Measurements from ENCODE around the gene CD163L1. TPM values are rescaled to one million over a fixed set of nuclear protein-coding genes. Genes with fewer than 3 reads are reported as not detected.

The CD163L1 gene
- total and polyA plus RNA-seq, 9 of the 15 experiments (the other 6 are each of a cell fraction or from before 2014, with no cell fraction given), result 0.54 to 9.2 (median 2.0) TPM

DNA sequence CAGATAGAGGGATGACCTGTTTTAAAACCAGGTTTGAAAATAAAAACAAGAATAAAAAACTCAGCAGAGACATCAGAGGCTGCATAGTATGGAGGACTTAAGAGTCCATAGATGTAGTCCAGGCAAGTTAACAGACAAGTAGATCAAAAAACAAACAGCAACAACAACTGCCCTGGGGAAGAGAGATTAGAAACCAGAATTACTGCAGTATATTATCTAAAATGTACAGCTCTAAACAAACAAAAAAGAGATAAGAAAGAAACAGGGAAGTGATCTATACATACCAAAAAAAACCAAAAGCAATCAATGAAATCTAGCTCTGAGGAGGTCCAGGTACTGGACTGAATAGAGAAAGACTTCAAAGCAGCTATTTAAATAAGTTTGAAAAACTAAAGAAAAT lies 91.3 kb downstream of the CD163L1 start (continued):
- TF ChIP-seq, protein P1, sequence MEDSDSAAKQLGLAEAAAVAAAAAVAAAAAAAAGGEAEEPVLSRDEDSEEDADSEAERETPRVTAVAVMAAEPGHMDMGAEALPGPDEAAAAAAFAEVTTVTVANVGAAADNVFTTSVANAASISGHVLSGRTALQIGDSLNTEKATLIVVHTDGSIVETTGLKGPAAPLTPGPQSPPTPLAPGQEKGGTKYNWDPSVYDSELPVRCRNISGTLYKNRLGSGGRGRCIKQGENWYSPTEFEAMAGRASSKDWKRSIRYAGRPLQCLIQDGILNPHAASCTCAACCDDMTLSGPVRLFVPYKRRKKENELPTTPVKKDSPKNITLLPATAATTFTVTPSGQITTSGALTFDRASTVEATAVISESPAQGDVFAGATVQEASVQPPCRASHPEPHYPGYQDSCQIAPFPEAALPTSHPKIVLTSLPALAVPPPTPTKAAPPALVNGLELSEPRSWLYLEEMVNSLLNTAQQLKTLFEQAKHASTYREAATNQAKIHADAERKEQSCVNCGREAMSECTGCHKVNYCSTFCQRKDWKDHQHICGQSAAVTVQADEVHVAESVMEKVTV (CRISPR knock-in tag; IDR thresholded peaks at IDR 0.05), result no peak
- TF ChIP-seq STAG1 (CRISPR knock-in tag; IDR thresholded peaks at IDR 0.05; ENCODE audit: borderline replicate concordance) (no peak), TBL1XR1 (IDR thresholded peaks at IDR 0.05; ENCODE audit: low read length in 2 of 2) (no peak), TBP (optimal IDR thresholded peaks at IDR 0.05; ENCODE audit: low read depth, low read length) (no peak), GTF2F1 (IDR thresholded peaks at IDR 0.05; ENCODE audit: low read depth, low read length) (no peak), ILK (tag; IDR thresholded peaks at IDR 0.05; ENCODE audit: borderline replicate concordance, low read depth) (no peak), PTRF (tag; IDR thresholded peaks at IDR 0.05) (no peak), NFXL1 (CRISPR knock-in tag; IDR thresholded peaks at IDR 0.05) (no peak), HDAC1 (IDR thresholded peaks at IDR 0.05) (no peak), NCOA6 (IDR thresholded peaks at IDR 0.05) (no peak), IFI16 (CRISPR knock-in tag; IDR thresholded peaks at IDR 0.05) (no peak), ZNF133 (CRISPR knock-in tag; IDR thresholded peaks at IDR 0.05) (no peak), ZNF311 (CRISPR knock-in tag; IDR thresholded peaks at IDR 0.05) (no peak), MEIS2 (IDR thresholded peaks at IDR 0.05; ENCODE audit: partially characterized antibody) (peak; percentile 46), KDM1A (IDR thresholded peaks at IDR 0.05) (peak; percentile 10 to 50; a peak in 2 of 4 replicates), FOXJ2 (tag; IDR thresholded peaks at IDR 0.05) (peak; percentile 63; the same call in 1 of the 2 replicates), SMARCA4 (IDR thresholded peaks at IDR 0.05) (peak; percentile 91)
- TF ChIP-seq, protein P2, sequence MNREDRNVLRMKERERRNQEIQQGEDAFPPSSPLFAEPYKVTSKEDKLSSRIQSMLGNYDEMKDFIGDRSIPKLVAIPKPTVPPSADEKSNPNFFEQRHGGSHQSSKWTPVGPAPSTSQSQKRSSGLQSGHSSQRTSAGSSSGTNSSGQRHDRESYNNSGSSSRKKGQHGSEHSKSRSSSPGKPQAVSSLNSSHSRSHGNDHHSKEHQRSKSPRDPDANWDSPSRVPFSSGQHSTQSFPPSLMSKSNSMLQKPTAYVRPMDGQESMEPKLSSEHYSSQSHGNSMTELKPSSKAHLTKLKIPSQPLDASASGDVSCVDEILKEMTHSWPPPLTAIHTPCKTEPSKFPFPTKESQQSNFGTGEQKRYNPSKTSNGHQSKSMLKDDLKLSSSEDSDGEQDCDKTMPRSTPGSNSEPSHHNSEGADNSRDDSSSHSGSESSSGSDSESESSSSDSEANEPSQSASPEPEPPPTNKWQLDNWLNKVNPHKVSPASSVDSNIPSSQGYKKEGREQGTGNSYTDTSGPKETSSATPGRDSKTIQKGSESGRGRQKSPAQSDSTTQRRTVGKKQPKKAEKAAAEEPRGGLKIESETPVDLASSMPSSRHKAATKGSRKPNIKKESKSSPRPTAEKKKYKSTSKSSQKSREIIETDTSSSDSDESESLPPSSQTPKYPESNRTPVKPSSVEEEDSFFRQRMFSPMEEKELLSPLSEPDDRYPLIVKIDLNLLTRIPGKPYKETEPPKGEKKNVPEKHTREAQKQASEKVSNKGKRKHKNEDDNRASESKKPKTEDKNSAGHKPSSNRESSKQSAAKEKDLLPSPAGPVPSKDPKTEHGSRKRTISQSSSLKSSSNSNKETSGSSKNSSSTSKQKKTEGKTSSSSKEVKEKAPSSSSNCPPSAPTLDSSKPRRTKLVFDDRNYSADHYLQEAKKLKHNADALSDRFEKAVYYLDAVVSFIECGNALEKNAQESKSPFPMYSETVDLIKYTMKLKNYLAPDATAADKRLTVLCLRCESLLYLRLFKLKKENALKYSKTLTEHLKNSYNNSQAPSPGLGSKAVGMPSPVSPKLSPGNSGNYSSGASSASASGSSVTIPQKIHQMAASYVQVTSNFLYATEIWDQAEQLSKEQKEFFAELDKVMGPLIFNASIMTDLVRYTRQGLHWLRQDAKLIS (CRISPR knock-in tag; IDR thresholded peaks at IDR 0.05), result no peak
- TF ChIP-seq, protein P3, sequence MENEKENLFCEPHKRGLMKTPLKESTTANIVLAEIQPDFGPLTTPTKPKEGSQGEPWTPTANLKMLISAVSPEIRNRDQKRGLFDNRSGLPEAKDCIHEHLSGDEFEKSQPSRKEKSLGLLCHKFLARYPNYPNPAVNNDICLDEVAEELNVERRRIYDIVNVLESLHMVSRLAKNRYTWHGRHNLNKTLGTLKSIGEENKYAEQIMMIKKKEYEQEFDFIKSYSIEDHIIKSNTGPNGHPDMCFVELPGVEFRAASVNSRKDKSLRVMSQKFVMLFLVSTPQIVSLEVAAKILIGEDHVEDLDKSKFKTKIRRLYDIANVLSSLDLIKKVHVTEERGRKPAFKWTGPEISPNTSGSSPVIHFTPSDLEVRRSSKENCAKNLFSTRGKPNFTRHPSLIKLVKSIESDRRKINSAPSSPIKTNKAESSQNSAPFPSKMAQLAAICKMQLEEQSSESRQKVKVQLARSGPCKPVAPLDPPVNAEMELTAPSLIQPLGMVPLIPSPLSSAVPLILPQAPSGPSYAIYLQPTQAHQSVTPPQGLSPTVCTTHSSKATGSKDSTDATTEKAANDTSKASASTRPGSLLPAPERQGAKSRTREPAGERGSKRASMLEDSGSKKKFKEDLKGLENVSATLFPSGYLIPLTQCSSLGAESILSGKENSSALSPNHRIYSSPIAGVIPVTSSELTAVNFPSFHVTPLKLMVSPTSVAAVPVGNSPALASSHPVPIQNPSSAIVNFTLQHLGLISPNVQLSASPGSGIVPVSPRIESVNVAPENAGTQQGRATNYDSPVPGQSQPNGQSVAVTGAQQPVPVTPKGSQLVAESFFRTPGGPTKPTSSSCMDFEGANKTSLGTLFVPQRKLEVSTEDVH (IDR thresholded peaks at IDR 0.05; ENCODE audit: low read depth, partially characterized antibody), result no peak
- TF ChIP-seq, protein P4, sequence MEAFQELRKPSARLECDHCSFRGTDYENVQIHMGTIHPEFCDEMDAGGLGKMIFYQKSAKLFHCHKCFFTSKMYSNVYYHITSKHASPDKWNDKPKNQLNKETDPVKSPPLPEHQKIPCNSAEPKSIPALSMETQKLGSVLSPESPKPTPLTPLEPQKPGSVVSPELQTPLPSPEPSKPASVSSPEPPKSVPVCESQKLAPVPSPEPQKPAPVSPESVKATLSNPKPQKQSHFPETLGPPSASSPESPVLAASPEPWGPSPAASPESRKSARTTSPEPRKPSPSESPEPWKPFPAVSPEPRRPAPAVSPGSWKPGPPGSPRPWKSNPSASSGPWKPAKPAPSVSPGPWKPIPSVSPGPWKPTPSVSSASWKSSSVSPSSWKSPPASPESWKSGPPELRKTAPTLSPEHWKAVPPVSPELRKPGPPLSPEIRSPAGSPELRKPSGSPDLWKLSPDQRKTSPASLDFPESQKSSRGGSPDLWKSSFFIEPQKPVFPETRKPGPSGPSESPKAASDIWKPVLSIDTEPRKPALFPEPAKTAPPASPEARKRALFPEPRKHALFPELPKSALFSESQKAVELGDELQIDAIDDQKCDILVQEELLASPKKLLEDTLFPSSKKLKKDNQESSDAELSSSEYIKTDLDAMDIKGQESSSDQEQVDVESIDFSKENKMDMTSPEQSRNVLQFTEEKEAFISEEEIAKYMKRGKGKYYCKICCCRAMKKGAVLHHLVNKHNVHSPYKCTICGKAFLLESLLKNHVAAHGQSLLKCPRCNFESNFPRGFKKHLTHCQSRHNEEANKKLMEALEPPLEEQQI (IDR thresholded peaks at IDR 0.05), result peak; percentile 56; the same call in 1 of the 2 replicates

Data from K562 (cell line).